ENCODE measurements around the gene PTPN1.
A peak's percentile ranks its signal among the peaks of the same experiment; 100 is the strongest.
"Not testable (repeated sequence)": the region's sequence is repeated elsewhere in the genome, so short reads cannot be mapped to it uniquely, and the experiment has no call there.

PTPN1 gene

GRCh38 chr20:50509923-50510705, at the start of gene PTPN1:
Gene PTPN1 (plus strand): TSS chr20:50510383. CDS start chr20:50510528, 145 bp downstream.
- DNase-seq: peak; percentile 99

GRCh38 chr20:50460608-50461267, 49.4 kb upstream of the PTPN1 start:
- DNase-seq: peak; percentile 81

- no peak for DNase-seq
Measured at GRCh38 chr20:50462093-50462690, 48.0 kb upstream of the PTPN1 start.

- peak; percentile 45 for DNase-seq
Measured at GRCh38 chr20:50464026-50464724, 46.0 kb upstream of the PTPN1 start.

GRCh38 chr20:50464725-50465650, 45.2 kb upstream of the PTPN1 start:
- no peak for DNase-seq

GRCh38 chr20:50467174-50467573, 43.0 kb upstream of the PTPN1 start:
- no peak for DNase-seq

GRCh38 chr20:50467718-50468356, 42.3 kb upstream of the PTPN1 start:
- no peak for DNase-seq

- no peak for DNase-seq
Measured at GRCh38 chr20:50468378-50468798, 41.8 kb upstream of the PTPN1 start.

- no peak for DNase-seq
Measured at GRCh38 chr20:50469176-50469723, 40.9 kb upstream of the PTPN1 start.

GRCh38 chr20:50469796-50470195, 40.4 kb upstream of the PTPN1 start:
- no peak for DNase-seq

- no peak for DNase-seq
Measured at GRCh38 chr20:50470264-50470858, 39.8 kb upstream of the PTPN1 start.

GRCh38 chr20:50471231-50471630, 39.0 kb upstream of the PTPN1 start:
- DNase-seq: no peak

- no peak for DNase-seq
Measured at GRCh38 chr20:50472693-50473664, 37.2 kb upstream of the PTPN1 start.

GRCh38 chr20:50474356-50474755, 35.8 kb upstream of the PTPN1 start:
- DNase-seq: not testable (repeated sequence)

- DNase-seq: no peak
Measured at GRCh38 chr20:50475681-50476292, 34.4 kb upstream of the PTPN1 start.

GRCh38 chr20:50477239-50477872, 32.8 kb upstream of the PTPN1 start:
- DNase-seq: no peak

- peak; percentile 70 for DNase-seq
Measured at GRCh38 chr20:50478162-50478990, 31.8 kb upstream of the PTPN1 start.

- no peak for DNase-seq
Measured at GRCh38 chr20:50481741-50482140, 28.4 kb upstream of the PTPN1 start.

Data from activated CD4-positive, alpha-beta T cell treated with anti-CD3 and anti-CD28 coated beads, Interleukin-2, amount 50 U/mL, for 1 hour (primary cell).